K562 (cell line): ENCODE results near the gene CBLC. TPM values are rescaled to one million over a fixed set of nuclear protein-coding genes. Genes with fewer than 3 reads are reported as not detected.

Experiments
- ARID1B ChIP-seq: fragments of 450-650 bp; IDR thresholded peaks from 2 replicates; pipeline ENCODE4 v1.6.1; 2016; ENCODE audit warnings: antibody characterized with exemption, mild to moderate bottlenecking, inconsistent platforms
- ATF3 ChIP-seq, 2 experiments: fragments of 450-650 bp in 1 of 2; sonication (generic) in 1 of 2; formaldehyde crosslinking in 1 of 2; IDR thresholded peaks in 1 of 2; conservative IDR thresholded peaks in 1 of 2; 2 replicates each; pipeline versions ENCODE4 v1.6.1 to v1.8.1; 2016 to 2023; ENCODE audit warnings: mild to moderate bottlenecking in 2 of 2, moderate library complexity in 2 of 2, inconsistent platforms in 1 of 2, missing genetic modification reagents in 1 of 2
- FOSL1 ChIP-seq: fragments of 200-800 bp; sonication (Bioruptor generic); conservative IDR thresholded peaks from 2 replicates; pipeline ENCODE4 v1.6.1; 2016; ENCODE audit warnings: missing genetic modification characterization, missing compliant biosample characterization
- PREB ChIP-seq: sonication (generic); formaldehyde crosslinking; IDR thresholded peaks from 2 replicates; pipeline ENCODE4 v1.8.1; 2023; ENCODE audit warnings: mild to moderate bottlenecking, missing genetic modification reagents
- REST ChIP-seq, 2 experiments: fragments of 450-650 bp; formaldehyde crosslinking in 1 of 2; IDR thresholded peaks; 2 replicates each; pipeline versions ENCODE4 v1.4.0 to v1.6.1; 2014 to 2020; ENCODE audit warnings: mild to moderate bottlenecking in 2 of 2, borderline replicate concordance in 1 of 2, low read depth in 1 of 2
- VEZF1 ChIP-seq: fragments of 200-800 bp; sonication (Bioruptor generic); IDR thresholded peaks from 2 replicates; pipeline ENCODE4 v1.6.1; 2017; ENCODE audit warnings: missing genetic modification characterization, missing compliant biosample characterization
- ZNF239 ChIP-seq: fragments of 250-450 bp; sonication (Bioruptor Pico); IDR thresholded peaks from 2 replicates; pipeline ENCODE4 v1.4.0; 2020; ENCODE audit warnings: mild to moderate bottlenecking
- ZNF586 ChIP-seq: fragments of 450-650 bp; formaldehyde crosslinking; conservative IDR thresholded peaks from 2 replicates; pipeline ENCODE4 v1.4.0; 2020; ENCODE audit warnings: mild to moderate bottlenecking, moderate library complexity
- ZNF655 ChIP-seq: fragments of 250-450 bp; sonication (Bioruptor Pico); IDR thresholded peaks from 2 replicates; pipeline ENCODE4 v1.5.0; 2021
- polyA plus RNA-seq, 8 experiments: library from polyadenylated mRNA; depleted of rRNA in 4 of 8; stranded (reverse) in 5 of 8; unstranded in 3 of 8; fragments of >200 nt; fragmentation: Nextera tagmentation in 2 of 8; fragmentation: Illumina TruSeq in 1 of 8; extraction: Ambion mirVana in 2 of 8; extraction: Trizol in 1 of 8; gene quantifications; 2 replicates each; pipeline versions ENCODE4 v1.2.1 to v1.2.3, GENCODE V29; 2011 to 2014; ENCODE audit warnings: inconsistent platforms in 1 of 8, missing spikeins in 1 of 8
- total RNA-seq, 7 experiments: library from RNA; depleted of rRNA in 6 of 7; stranded (reverse); fragments of >200 nt in 6 of 7; fragmentation: Illumina TruSeq in 2 of 7; extraction: Trizol in 2 of 7; gene quantifications; 2 replicates each; pipeline versions ENCODE4 v1.2.1 to v1.2.3, GENCODE V29; 2011 to 2021; ENCODE audit warnings: low replicate concordance in 1 of 7

Gene CBLC
- total and polyA plus RNA-seq, 9 of the 15 experiments (the other 6 are each of a cell fraction or from before 2014, with no cell fraction given) = 0.09 TPM; not detected in 8

- TF ChIP-seq PREB (CRISPR knock-in tag) (no peak), ZNF239 (CRISPR knock-in tag) (no peak), ARID1B (no peak), REST (IDR thresholded peaks at IDR 0.05; ENCODE audit: borderline replicate concordance) (no peak), REST (CRISPR knock-in tag; IDR thresholded peaks at IDR 0.05; ENCODE audit: low read depth) (no peak), ZNF586 (CRISPR knock-in tag) (no peak), VEZF1 (no peak), FOSL1 (no peak), ZNF655 (CRISPR knock-in tag) (no peak), ATF3 (IDR thresholded peaks at IDR 0.05) (no peak), ATF3 (CRISPR knock-in tag; conservative IDR thresholded peaks at IDR 0.05) (no peak)
These were observed 47.1 kb downstream of the CBLC start (continued) for GRCh38 chr19:44824761-44825160.
